SU-DHL-6 (cell line): ENCODE measurements around the gene RINT1.
A peak's percentile ranks its signal among the peaks of the same experiment; 100 is the strongest.
"Not testable (repeated sequence)": the region's sequence is repeated elsewhere in the genome, so short reads cannot be mapped to it uniquely, and the experiment has no call there.

Experiments
- H2AFZ ChIP-seq: fragments of 200-600 bp; sonication (generic); 2 replicates; pipeline ENCODE4 v1.6.1; 2014; ENCODE audit warnings: low read depth, mild to moderate bottlenecking, moderate library complexity, mixed read lengths, antibody characterized with exemption, low read length; ENCODE audit not compliant: severe bottlenecking
- H3F3A ChIP-seq: fragments of 200-600 bp; shearing (Covaris generic); 2 replicates; pipeline ENCODE4 v1.6.0; 2016; ENCODE audit warnings: antibody characterized with exemption, mild to moderate bottlenecking; ENCODE audit not compliant: insufficient read depth
- H3K27ac ChIP-seq: fragments of 200-600 bp; sonication (generic); 2 replicates; pipeline ENCODE4 v1.5.1; 2016; ENCODE audit warnings: low read depth, mild to moderate bottlenecking, low read length, moderate library complexity, mixed read lengths
- H3K27me3 ChIP-seq: fragments of 200-600 bp; sonication (generic), shearing (Covaris generic); 2 replicates; pipeline ENCODE4 v1.6.0; 2014; ENCODE audit warnings: mild to moderate bottlenecking, low read length
- H3K36me3 ChIP-seq: fragments of 200-600 bp; sonication (generic); 2 replicates; pipeline ENCODE4 v1.6.1; 2014; ENCODE audit warnings: mild to moderate bottlenecking, low read length, mixed read lengths
- H3K4me2 ChIP-seq: fragments of 300-600, 200-600 bp; shearing (Covaris generic), sonication (generic); 2 replicates; pipeline ENCODE4 v1.6.0; 2014; ENCODE audit warnings: low read length, low read depth, mild to moderate bottlenecking; ENCODE audit not compliant: poor library complexity, severe bottlenecking
- H3K4me3 ChIP-seq: fragments of 200-600 bp; sonication (generic); 2 replicates; pipeline ENCODE4 v1.5.1; 2014; ENCODE audit warnings: antibody characterized with exemption, low read length, mild to moderate bottlenecking, mixed read lengths; ENCODE audit not compliant: insufficient read depth, poor library complexity, severe bottlenecking
- H3K79me2 ChIP-seq: fragments of 200-600 bp; sonication (generic); 2 replicates; pipeline ENCODE4 v1.6.1; 2014; ENCODE audit warnings: mild to moderate bottlenecking, low read length, moderate library complexity; ENCODE audit not compliant: insufficient read depth
- H3K9ac ChIP-seq: fragments of 200-600 bp; sonication (generic); 2 replicates; pipeline ENCODE4 v1.7.0; 2014; ENCODE audit warnings: mild to moderate bottlenecking, low read length
- H3K9me2 ChIP-seq: fragments of 200-600 bp; sonication (generic); replicated peaks from 2 replicates; pipeline ENCODE4 v1.6.1; 2014; ENCODE audit warnings: low read length; ENCODE audit not compliant: insufficient read depth
- H3K9me3 ChIP-seq: fragments of 200-600 bp; sonication (generic); 2 replicates; pipeline ENCODE4 v1.6.1; 2014; ENCODE audit warnings: low read length, mixed read lengths; ENCODE audit not compliant: insufficient read depth
- H4K20me1 ChIP-seq: fragments of 200-600 bp; sonication (generic); 2 replicates; pipeline ENCODE4 v1.6.1; 2014; ENCODE audit warnings: low read depth, mild to moderate bottlenecking, antibody characterized with exemption, low read length, moderate library complexity, mixed read lengths
- EZH2phosphoT487 ChIP-seq: fragments of 200-600 bp; sonication (generic), shearing (Covaris generic); conservative IDR thresholded peaks from 2 replicates; pipeline ENCODE4 v1.6.1; 2018; ENCODE audit warnings: mild to moderate bottlenecking, antibody characterized with exemption, low read length, moderate library complexity, mixed read lengths
- TF ChIP-seq, protein P1 (sequence below): fragments of 200-600 bp; sonication (generic); IDR thresholded peaks from one replicate; pipeline ENCODE4 v1.5.1; 2017; ENCODE audit warnings: antibody characterized with exemption, mild to moderate bottlenecking, low read length, moderate library complexity; ENCODE audit not compliant: insufficient read depth, poor library complexity, severe bottlenecking

RINT1 gene

DNA sequence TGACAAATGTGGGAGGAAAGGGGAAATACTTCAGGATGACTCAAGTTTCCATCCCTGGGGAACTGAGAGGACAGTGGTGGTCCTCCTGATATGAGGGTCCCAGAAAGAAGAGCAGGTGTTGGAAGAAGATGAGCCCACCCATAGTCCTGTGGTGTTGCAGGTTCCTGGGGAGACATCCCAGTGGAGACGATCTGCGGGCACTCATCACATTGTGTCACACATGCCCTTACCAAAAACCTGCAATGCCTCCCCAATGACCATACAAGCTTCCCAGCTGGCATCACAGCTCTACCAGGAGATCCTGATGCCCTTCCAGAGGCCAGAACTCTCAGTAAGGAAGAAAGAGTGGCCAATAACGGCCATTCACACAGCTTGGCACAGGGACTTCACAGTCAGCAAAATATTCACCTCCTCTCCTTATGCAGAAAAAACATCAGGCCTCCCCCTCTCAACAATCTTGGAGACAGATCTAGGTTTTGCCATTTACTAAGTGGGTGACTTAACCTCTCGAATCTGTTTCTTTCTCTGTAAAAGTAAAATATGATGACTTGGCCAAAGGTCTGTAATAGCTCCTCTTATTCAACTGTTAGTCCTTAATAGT, 19.0 kb upstream of the RINT1 start:
- no peak for TF ChIP-seq EZH2phosphoT487
- TF ChIP-seq, protein P1, sequence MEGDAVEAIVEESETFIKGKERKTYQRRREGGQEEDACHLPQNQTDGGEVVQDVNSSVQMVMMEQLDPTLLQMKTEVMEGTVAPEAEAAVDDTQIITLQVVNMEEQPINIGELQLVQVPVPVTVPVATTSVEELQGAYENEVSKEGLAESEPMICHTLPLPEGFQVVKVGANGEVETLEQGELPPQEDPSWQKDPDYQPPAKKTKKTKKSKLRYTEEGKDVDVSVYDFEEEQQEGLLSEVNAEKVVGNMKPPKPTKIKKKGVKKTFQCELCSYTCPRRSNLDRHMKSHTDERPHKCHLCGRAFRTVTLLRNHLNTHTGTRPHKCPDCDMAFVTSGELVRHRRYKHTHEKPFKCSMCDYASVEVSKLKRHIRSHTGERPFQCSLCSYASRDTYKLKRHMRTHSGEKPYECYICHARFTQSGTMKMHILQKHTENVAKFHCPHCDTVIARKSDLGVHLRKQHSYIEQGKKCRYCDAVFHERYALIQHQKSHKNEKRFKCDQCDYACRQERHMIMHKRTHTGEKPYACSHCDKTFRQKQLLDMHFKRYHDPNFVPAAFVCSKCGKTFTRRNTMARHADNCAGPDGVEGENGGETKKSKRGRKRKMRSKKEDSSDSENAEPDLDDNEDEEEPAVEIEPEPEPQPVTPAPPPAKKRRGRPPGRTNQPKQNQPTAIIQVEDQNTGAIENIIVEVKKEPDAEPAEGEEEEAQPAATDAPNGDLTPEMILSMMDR: no peak
- Histone ChIP-seq H3K9me2 (no peaks in the 10 kb centered on the region), H3K36me3 (no peaks in the 10 kb centered on the region), H3K79me2 (peaks cover 84% of the 10 kb centered on the region), H4K20me1 (0 out of 2 replicates have a peak, but pooled peaks cover 5% of the 10 kb centered on the region), H3K27me3 (no peaks in the 10 kb centered on the region), H3K9ac (no peak overlapping the region), H3K9me3 (no peaks in the 10 kb centered on the region), H2AFZ (no peak overlapping the region), H3F3A (no peaks in the 10 kb centered on the region), H3K27ac (no peak overlapping the region), H3K4me2 (no peak overlapping the region), H3K4me3 (no peak overlapping the region)

- H3K4me3 ChIP-seq, H3K9me3 ChIP-seq, H3K36me3 ChIP-seq, H3K27me3 ChIP-seq, H3K27ac ChIP-seq, H3K9ac ChIP-seq, H3K9me2 ChIP-seq, H4K20me1 ChIP-seq, H2AFZ ChIP-seq, H3K4me2 ChIP-seq, H3F3A ChIP-seq: not testable (repeated sequence)
- H3K79me2 ChIP-seq: peaks cover 85% of the 10 kb centered on the region
These were observed 16.4 kb upstream of the RINT1 start for GRCh38 chr7:105515610-105516009.

- Histone ChIP-seq H3K9me2 (no peaks in the 10 kb centered on the region), H3K36me3 (0 out of 2 replicates have a peak, but pooled peaks cover 4% of the 10 kb centered on the region), H3K27ac (no peak overlapping the region), H3K27me3 (no peaks in the 10 kb centered on the region), H3K4me2 (no peak overlapping the region), H4K20me1 (no peaks in the 10 kb centered on the region), H3K9ac (no peak overlapping the region), H3K79me2 (peaks cover 68% of the 10 kb centered on the region), H3K9me3 (no peaks in the 10 kb centered on the region), H3F3A (no peaks in the 10 kb centered on the region), H2AFZ (no peak overlapping the region), H3K4me3 (no peak overlapping the region)
- TF ChIP-seq, protein P1: no peak
These were observed 12.6 kb upstream of the RINT1 start for GRCh38 chr7:105519353-105519752.

DNA sequence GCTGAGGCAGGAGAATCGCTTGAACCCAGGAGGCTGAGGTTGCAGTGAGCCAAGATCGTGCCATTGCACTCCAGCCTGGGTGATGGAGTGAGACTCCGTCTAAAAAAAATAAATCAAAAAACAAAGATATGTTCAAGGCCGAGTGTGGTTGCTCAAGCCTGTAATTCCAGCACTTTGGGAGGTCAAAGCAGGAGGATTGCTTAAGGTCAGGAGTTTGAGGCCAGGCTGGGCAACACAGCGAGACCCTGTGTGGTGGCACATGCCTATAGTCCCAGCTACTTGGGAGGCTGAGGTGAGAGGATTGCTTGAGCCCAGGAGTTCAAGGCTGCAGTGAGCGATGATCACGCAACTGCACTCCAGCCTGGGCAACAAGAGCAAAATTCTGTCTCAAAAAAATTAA, 11.4 kb upstream of the RINT1 start:
- H3K79me2 ChIP-seq: peaks cover 57% of the 10 kb centered on the region
- peak overlapping the region; percentile 97 for H3K4me2 ChIP-seq
- not testable (repeated sequence) for H3K27ac ChIP-seq, H3K9me2 ChIP-seq, H4K20me1 ChIP-seq, H3K36me3 ChIP-seq, H3F3A ChIP-seq, H3K9me3 ChIP-seq, H3K27me3 ChIP-seq
- H3K4me3 ChIP-seq: peak overlapping the region; percentile 82
- peak overlapping the region; percentile 74 for H3K9ac ChIP-seq
- peak overlapping the region; percentile 72 for H2AFZ ChIP-seq
